Nephron (organoid): ENCODE results near the gene UVRAG.
"Not testable (repeated sequence)": the region's sequence is repeated elsewhere in the genome, so short reads cannot be mapped to it uniquely, and the experiment has no call there.

Experiments used
- H3K27ac Mint-ChIP-seq, 3 experiments: 2 replicates each; pipeline ENCODE4 v1.8.0; 2020; ENCODE audit warnings: mixed read lengths in 3 of 3, mild to moderate bottlenecking in 2 of 3, moderate library complexity in 1 of 3
- H3K27me3 Mint-ChIP-seq: 2 replicates; pipeline ENCODE4 v1.8.0; 2021; ENCODE audit warnings: low read depth, mild to moderate bottlenecking, moderate library complexity, mixed read lengths
- H3K36me3 Mint-ChIP-seq: 2 replicates; pipeline ENCODE4 v1.8.0; 2020; ENCODE audit warnings: low read depth, mixed read lengths
- H3K4me1 Mint-ChIP-seq: 2 replicates; pipeline ENCODE4 v1.8.0; 2020; ENCODE audit warnings: mixed read lengths
- H3K4me3 Mint-ChIP-seq, 3 experiments: 2 replicates each; pipeline ENCODE4 v1.8.0; 2020; ENCODE audit warnings: mild to moderate bottlenecking in 3 of 3, mixed read lengths in 3 of 3, moderate library complexity in 2 of 3
- H3K9me3 Mint-ChIP-seq: 2 replicates; pipeline ENCODE4 v1.8.0; 2020; ENCODE audit warnings: mixed read lengths
- TF ChIP-seq, protein P1 (sequence below), 3 experiments: fragments of 200-600 bp; sonication (generic); IDR thresholded peaks; one replicate each; pipeline ENCODE4 v1.5.0; 2021; ENCODE audit warnings: antibody characterized with exemption in 3 of 3; ENCODE audit not compliant: unreplicated experiment in 3 of 3

Gene UVRAG

DNA sequence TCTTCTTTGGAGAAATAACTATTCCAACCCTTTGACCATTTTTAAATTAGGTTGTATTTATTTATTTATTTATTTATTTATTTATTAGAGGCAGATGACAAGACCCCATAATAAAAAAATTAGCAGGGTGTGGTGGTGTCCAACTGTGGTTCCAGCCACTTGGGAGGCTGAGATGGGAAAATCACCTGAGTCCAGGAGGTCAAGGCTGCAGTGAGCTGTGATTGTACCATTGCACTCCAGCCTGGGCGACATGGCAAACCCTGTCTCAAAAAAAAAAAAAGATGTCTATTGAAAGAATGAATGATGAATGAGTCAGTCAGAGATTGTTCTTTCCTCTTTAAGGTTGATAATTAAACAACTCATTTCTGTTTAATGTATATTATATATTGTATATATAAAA, 261.7 kb downstream of the UVRAG start:
- TF ChIP-seq, protein P1, sequence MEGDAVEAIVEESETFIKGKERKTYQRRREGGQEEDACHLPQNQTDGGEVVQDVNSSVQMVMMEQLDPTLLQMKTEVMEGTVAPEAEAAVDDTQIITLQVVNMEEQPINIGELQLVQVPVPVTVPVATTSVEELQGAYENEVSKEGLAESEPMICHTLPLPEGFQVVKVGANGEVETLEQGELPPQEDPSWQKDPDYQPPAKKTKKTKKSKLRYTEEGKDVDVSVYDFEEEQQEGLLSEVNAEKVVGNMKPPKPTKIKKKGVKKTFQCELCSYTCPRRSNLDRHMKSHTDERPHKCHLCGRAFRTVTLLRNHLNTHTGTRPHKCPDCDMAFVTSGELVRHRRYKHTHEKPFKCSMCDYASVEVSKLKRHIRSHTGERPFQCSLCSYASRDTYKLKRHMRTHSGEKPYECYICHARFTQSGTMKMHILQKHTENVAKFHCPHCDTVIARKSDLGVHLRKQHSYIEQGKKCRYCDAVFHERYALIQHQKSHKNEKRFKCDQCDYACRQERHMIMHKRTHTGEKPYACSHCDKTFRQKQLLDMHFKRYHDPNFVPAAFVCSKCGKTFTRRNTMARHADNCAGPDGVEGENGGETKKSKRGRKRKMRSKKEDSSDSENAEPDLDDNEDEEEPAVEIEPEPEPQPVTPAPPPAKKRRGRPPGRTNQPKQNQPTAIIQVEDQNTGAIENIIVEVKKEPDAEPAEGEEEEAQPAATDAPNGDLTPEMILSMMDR (IDR thresholded peaks at IDR 0.05; ENCODE audit: unreplicated experiment in 3 of 3) = no peak
- Mint-ChIP-seq H3K4me3 (no peak overlapping the region), H3K4me1 (peaks cover 34% of the 10 kb centered on the region), H3K27ac (no peak overlapping the region), H3K36me3 (peaks cover 12% of the 10 kb centered on the region), H3K9me3 (no peaks in the 10 kb centered on the region), H3K27me3 (no peaks in the 10 kb centered on the region)

DNA sequence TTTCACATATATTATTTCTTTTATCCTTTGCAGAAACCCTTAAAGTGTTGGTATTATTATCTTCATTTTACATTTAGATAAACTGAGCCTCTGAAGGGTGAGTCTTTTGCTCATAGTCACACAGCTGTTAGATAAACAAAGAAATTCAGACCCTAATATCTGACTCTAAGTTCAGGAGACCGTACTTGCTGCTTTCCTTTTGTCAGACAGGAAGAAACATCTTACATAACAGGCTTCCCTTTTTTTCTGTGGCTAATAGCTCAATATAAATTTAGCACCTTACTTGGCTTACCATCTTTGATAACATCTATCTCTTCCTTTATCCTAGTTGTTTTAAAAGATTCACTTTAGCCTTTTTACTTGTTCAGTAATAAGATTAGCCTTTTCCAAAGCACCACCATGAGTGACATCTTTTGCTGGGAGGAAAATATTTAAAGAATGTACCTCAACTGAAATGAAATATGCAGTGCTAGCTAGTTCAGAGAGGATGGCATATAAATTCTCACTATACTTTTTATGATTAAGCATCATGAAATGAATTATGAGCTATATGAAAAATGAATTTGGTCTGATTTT, 262.7 kb downstream of the UVRAG start:
- Mint-ChIP-seq H3K27me3 (no peaks in the 10 kb centered on the region), H3K4me1 (peaks cover 27% of the 10 kb centered on the region), H3K4me3 (no peak overlapping the region), H3K27ac (peak overlapping the region in 2 of 3 experiments; percentile 39 to 81), H3K36me3 (peaks cover 12% of the 10 kb centered on the region), H3K9me3 (no peaks in the 10 kb centered on the region)
- TF ChIP-seq, protein P1 (IDR thresholded peaks at IDR 0.05; ENCODE audit: unreplicated experiment in 3 of 3) = no peak

DNA sequence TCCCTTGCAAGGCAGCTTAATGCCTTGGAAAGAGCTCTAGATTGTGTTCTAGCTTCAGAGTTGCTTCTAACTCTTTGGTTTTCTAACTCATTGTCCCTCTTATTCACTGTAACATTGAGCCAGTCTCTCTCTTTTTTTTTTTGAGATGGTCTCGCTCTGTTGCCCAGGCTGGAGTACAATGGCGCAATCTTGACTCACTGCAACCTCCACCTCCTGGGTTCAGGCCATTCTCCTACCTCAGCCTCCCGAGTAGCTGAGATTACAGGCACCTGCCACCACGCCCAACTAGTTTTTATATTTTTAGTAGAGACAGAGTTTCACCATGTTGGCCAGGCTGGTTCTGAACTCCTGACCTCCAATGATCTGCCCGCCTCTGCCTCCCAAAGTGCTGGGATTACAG, 266.1 kb downstream of the UVRAG start:
- peaks cover 12% of the 10 kb centered on the region for H3K4me1 Mint-ChIP-seq
- not testable (repeated sequence) for H3K36me3 Mint-ChIP-seq

DNA sequence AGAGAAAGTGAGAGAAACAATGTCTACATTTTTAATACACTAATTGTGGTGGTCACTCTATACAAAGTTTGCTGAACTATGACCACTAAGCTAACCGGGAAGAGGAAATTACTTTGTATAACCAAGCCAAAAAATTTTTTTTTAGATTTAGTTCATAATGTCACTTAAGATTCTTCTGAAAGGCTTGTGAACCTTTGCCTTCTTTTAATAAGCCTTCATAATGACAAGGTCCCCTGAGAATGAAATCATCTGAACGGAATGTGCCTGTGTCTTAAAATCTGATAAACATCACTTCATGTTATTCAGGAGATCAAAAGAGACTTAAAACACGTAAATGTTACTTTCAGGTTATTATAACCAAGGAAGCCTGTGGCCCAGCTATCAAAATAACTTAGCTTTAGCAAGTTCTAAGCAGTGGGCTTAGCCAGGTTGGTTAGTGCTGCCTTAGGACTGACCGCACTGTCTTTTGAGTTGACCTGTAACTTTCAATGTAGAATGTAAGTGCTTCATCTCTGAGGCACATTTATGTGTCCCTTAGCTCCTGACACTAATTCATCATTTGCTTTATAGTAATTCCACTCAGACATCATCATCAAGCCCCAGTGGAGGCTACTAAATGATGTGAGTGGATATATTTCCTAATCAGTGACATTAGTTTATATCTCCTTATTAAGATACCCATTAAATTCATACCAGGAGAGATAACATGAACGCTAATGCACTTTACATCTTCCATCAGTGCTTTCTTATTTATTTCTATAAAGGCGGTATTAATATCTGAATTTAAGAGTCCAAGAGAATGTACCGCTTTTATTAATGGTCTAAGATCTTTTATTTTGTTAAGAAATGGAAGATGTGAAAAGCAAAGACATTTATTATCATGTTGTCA, 268.8 kb downstream of the UVRAG start:
- H3K4me1 Mint-ChIP-seq = peaks cover 4% of the 10 kb centered on the region
- H3K9me3 Mint-ChIP-seq = no peaks in the 10 kb centered on the region
- H3K36me3 Mint-ChIP-seq = peaks cover 4% of the 10 kb centered on the region
- TF ChIP-seq, protein P1 (IDR thresholded peaks at IDR 0.05; ENCODE audit: unreplicated experiment in 3 of 3) = no peak
- no peak overlapping the region for H3K4me3 Mint-ChIP-seq
- H3K27ac Mint-ChIP-seq = peak overlapping the region in 1 of 3 experiments; percentile 54
- no peaks in the 10 kb centered on the region for H3K27me3 Mint-ChIP-seq

More for the DNA sequence above, 266.1 kb downstream of the UVRAG start:
- H3K27me3 Mint-ChIP-seq, H3K27ac Mint-ChIP-seq, H3K4me3 Mint-ChIP-seq, H3K9me3 Mint-ChIP-seq: not testable (repeated sequence)

DNA sequence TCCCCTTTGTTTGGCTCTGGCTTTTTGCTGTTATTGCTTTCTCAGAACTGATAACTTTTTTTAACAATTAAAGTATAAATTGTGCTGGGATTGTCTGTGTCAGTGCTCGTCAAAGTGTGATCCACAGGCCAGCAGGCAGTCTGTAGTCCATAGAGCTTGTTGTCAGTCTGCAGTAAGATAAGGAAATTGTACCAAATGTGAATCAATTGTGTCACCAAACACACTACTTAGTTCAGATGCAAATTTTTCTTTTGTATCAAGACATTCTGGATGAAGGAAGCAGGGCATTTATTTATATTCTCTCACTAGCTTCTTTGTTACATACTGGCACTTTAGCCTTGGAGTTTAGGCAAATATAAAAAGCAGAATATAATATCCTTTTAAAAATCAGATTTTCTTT, 270.3 kb downstream of the UVRAG start:
- H3K27me3 Mint-ChIP-seq = no peaks in the 10 kb centered on the region
- TF ChIP-seq, protein P1 (IDR thresholded peaks at IDR 0.05; ENCODE audit: unreplicated experiment in 3 of 3) = no peak
- H3K36me3 Mint-ChIP-seq = peaks cover 18% of the 10 kb centered on the region
- peak overlapping the region in 1 of 3 experiments; percentile 77 for H3K27ac Mint-ChIP-seq
- H3K9me3 Mint-ChIP-seq = peaks cover 7% of the 10 kb centered on the region
- H3K4me3 Mint-ChIP-seq = no peak overlapping the region
- peaks cover 4% of the 10 kb centered on the region for H3K4me1 Mint-ChIP-seq

DNA sequence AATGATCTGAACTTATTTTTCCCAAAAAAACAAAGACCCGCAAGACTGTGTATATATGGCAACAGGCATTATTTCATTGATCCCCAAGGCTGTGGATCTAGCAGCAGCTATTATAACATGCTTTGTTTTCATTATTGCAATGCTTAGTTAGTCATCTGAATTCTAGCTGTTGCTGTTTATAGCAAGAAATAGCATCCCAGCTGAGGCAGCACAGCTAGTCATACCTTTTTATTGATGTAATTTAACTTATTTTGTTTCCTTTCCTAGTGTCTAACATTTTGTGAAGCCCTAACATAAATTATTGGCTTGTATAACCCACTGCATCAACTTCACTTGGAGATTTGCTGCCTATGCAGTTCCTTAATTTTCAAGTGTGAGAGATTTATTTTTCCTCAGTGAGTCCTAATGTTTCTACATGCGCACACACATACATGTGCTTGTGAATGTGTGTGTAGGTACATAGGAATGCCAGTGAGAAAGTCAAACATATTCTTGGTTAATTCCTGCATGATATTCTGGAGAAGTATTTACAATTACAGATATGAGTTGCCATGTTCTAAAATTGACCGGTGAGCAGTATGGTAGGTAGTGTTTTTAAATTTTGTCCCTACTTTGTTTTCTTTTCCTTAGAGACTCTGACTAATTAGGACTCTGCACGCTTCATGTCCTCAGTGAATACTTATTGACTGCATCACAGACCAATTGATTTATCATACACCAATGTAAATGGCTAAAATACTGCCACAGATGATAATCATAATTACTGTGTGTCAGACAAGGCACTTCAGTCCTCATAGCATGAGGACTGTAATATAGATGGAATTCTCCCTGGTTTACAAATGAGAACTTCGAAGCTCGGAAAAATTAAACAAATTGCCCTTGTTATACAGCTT, 272.0 kb downstream of the UVRAG start:
- peaks cover 4% of the 10 kb centered on the region for H3K4me1 Mint-ChIP-seq
- H3K27ac Mint-ChIP-seq = peak overlapping the region in 1 of 3 experiments; percentile 25
- peaks cover 23% of the 10 kb centered on the region for H3K9me3 Mint-ChIP-seq
- H3K36me3 Mint-ChIP-seq = peaks cover 35% of the 10 kb centered on the region
- TF ChIP-seq, protein P1 (IDR thresholded peaks at IDR 0.05; ENCODE audit: unreplicated experiment in 3 of 3) = no peak
- H3K27me3 Mint-ChIP-seq = no peaks in the 10 kb centered on the region
- no peak overlapping the region for H3K4me3 Mint-ChIP-seq
